Immature natural killer cell (primary cell): ENCODE measurements around the gene RNU6-1. TPM values are rescaled to one million over a fixed set of nuclear protein-coding genes. Genes with fewer than 3 reads are reported as not detected.

Experiments
- polyA plus RNA-seq, 3 donors: library from polyadenylated mRNA; unstranded; fragments of 300-500 nt; fragmentation: Illumina TruSeq; gene quantifications; one replicate each; pipeline ENCODE4 v1.2.3, GENCODE V29; 2021

Gene RNU6-1
- polyA plus RNA-seq, 3 donors from 2014 or later: not detected

Other genes with a start within 250 kb of the RNU6-1 start
- gene SKOR1, start 14.5 kb downstream of the RNU6-1 start, polyA plus RNA-seq: under 1 TPM in 1 of 3 donors, not detected in 2; 0.08 TPM
- 100 to 1,000 TPM in 2 of 3 donors, 10 to 100 TPM in 1; 84.1 to 138 (median 112) TPM for gene PIAS1, start 214.3 kb upstream of the RNU6-1 start, polyA plus RNA-seq